Astrocyte (in vitro differentiated cells and primary cell): Measurements from ENCODE around the gene C6orf47.

Source experiments
- EZH2 ChIP-seq: IDR thresholded peaks from 2 replicates; pipeline ENCODE4 v1.6.1; 2012; ENCODE audit warnings: mild to moderate bottlenecking, low read length, inconsistent platforms; ENCODE audit not compliant: insufficient read depth
- TF ChIP-seq, protein P1 (sequence below): IDR thresholded peaks from 2 replicates; pipeline ENCODE4 v1.5.1; 2011; ENCODE audit warnings: low read depth, mild to moderate bottlenecking, inconsistent platforms, low read length, moderate library complexity; ENCODE audit not compliant: insufficient read depth

DNA sequence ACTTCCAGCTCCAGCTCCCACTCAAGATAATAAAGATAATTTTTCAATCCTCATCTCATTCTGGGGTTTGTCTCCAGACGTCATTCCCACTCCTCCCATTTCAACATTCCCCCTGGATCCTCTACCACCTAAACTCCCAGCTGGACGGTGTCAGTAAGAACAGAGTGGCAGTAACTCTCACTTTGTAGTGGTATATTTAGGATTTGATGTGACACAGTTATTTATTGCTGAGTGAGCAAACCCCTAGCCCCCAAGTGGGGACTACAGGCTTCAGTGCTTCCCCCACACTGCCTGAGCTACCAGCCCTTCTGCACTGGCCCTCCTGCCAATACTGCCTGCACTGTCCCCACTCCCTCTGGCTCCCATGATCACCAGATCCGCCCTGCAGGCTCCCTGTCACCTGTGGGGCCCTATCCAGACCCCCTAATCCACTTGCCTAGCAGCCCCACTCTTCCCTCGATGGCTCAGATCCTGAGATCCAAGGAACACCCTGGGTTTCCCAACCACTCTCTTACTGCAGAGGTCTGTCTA lies 2.4 kb downstream of the C6orf47 start:
- TF ChIP-seq, protein P1, sequence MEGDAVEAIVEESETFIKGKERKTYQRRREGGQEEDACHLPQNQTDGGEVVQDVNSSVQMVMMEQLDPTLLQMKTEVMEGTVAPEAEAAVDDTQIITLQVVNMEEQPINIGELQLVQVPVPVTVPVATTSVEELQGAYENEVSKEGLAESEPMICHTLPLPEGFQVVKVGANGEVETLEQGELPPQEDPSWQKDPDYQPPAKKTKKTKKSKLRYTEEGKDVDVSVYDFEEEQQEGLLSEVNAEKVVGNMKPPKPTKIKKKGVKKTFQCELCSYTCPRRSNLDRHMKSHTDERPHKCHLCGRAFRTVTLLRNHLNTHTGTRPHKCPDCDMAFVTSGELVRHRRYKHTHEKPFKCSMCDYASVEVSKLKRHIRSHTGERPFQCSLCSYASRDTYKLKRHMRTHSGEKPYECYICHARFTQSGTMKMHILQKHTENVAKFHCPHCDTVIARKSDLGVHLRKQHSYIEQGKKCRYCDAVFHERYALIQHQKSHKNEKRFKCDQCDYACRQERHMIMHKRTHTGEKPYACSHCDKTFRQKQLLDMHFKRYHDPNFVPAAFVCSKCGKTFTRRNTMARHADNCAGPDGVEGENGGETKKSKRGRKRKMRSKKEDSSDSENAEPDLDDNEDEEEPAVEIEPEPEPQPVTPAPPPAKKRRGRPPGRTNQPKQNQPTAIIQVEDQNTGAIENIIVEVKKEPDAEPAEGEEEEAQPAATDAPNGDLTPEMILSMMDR, result no peak
- TF ChIP-seq EZH2, result no peak
